RWPE2 (cell line): ENCODE measurements around the gene FBXL13.

ENCODE experiments used
- ATAC-seq: fragments of 200-7000 bp; cut with Tn5 transposase; 3 replicates; pipeline ENCODE4 v1.9.1; 2021; ENCODE audit warnings: low read depth
- DNase-seq: peaks from one replicate; pipeline ENCODE4 v3.0.0-alpha.2; 2020; ENCODE audit warnings: low spot score
- H3K27ac ChIP-seq: fragments of 450-650 bp; 2 replicates; pipeline ENCODE4 v1.5.1; 2017; ENCODE audit warnings: mild to moderate bottlenecking; ENCODE audit not compliant: poor library complexity, severe bottlenecking
- H3K27me3 ChIP-seq: fragments of 250-450 bp; sonication (Bioruptor Pico); 2 replicates; pipeline ENCODE4 v1.5.1; 2021; ENCODE audit warnings: mild to moderate bottlenecking, moderate library complexity; ENCODE audit not compliant: insufficient read depth, poor library complexity, severe bottlenecking
- H3K36me3 ChIP-seq: fragments of 250-450 bp; sonication (Bioruptor Pico); 2 replicates; pipeline ENCODE4 v1.5.1; 2020; ENCODE audit warnings: low read depth, mild to moderate bottlenecking, moderate library complexity
- H3K4me1 ChIP-seq: fragments of 250-450 bp; sonication (Bioruptor Pico); 2 replicates; pipeline ENCODE4 v1.5.1; 2021; ENCODE audit warnings: mild to moderate bottlenecking, moderate library complexity; ENCODE audit not compliant: insufficient read depth, poor library complexity, severe bottlenecking
- H3K4me3 ChIP-seq: fragments of 250-450 bp; sonication (Bioruptor Pico); 2 replicates; pipeline ENCODE4 v1.5.1; 2021; ENCODE audit warnings: mild to moderate bottlenecking, moderate library complexity; ENCODE audit not compliant: severe bottlenecking
- H3K9me3 ChIP-seq: fragments of 250-450 bp; sonication (Bioruptor Pico); 2 replicates; pipeline ENCODE4 v1.5.1; 2021; ENCODE audit warnings: mild to moderate bottlenecking, moderate library complexity; ENCODE audit not compliant: severe bottlenecking
- CTCF ChIP-seq: fragments of 450-650 bp; IDR thresholded peaks from one replicate; pipeline ENCODE4 v1.5.1; 2017; ENCODE audit warnings: mild to moderate bottlenecking, moderate library complexity; ENCODE audit not compliant: poor library complexity, severe bottlenecking

Gene FBXL13

GRCh38 chr7:102829075-102829474 lies 245.5 kb downstream of the FBXL13 start:
- no peak overlapping the region for H3K4me3 ChIP-seq
- ATAC-seq (no peak), DNase-seq (no peak)
- H3K27ac ChIP-seq: no peak overlapping the region
- no peaks in the 10 kb centered on the region for H3K27me3 ChIP-seq
- H3K4me1 ChIP-seq: no peaks in the 10 kb centered on the region
- no peaks in the 10 kb centered on the region for H3K9me3 ChIP-seq
- TF ChIP-seq CTCF: no peak
- H3K36me3 ChIP-seq: no peaks in the 10 kb centered on the region; the same call in 1 of the 2 replicates

- Histone ChIP-seq H3K4me3 (no peak overlapping the region), H3K9me3 (no peaks in the 10 kb centered on the region), H3K4me1 (no peaks in the 10 kb centered on the region), H3K27ac (no peak overlapping the region), H3K36me3 (no peaks in the 10 kb centered on the region; the same call in 1 of the 2 replicates), H3K27me3 (no peaks in the 10 kb centered on the region)
- no peak for TF ChIP-seq CTCF
- ATAC-seq (no peak), DNase-seq (no peak)
These were observed 246.3 kb downstream of the FBXL13 start for GRCh38 chr7:102828286-102828685.

GRCh38 chr7:102823390-102824119 lies 251.0 kb downstream of the FBXL13 start:
- ATAC-seq (no peak), DNase-seq (no peak)
- Histone ChIP-seq H3K9me3 (no peaks in the 10 kb centered on the region), H3K27me3 (no peaks in the 10 kb centered on the region), H3K4me1 (no peaks in the 10 kb centered on the region), H3K4me3 (no peak overlapping the region), H3K36me3 (no peaks in the 10 kb centered on the region; the same call in 1 of the 2 replicates), H3K27ac (no peak overlapping the region)
- no peak for TF ChIP-seq CTCF

- Histone ChIP-seq H3K27ac (no peak overlapping the region), H3K9me3 (no peaks in the 10 kb centered on the region), H3K4me1 (no peaks in the 10 kb centered on the region), H3K36me3 (no peaks in the 10 kb centered on the region; the same call in 1 of the 2 replicates), H3K4me3 (no peak overlapping the region), H3K27me3 (no peaks in the 10 kb centered on the region)
- ATAC-seq (no peak), DNase-seq (no peak)
- no peak for TF ChIP-seq CTCF
These were observed 252.4 kb downstream of the FBXL13 start for GRCh38 chr7:102821994-102822747.
